Measurements from ENCODE around the gene GALNS. TPM values are rescaled to one million over a fixed set of nuclear protein-coding genes. Genes with fewer than 3 reads are reported as not detected.
A peak's percentile ranks its signal among the peaks of the same experiment; 100 is the strongest.

The GALNS gene
- total and polyA plus RNA-seq, 2 of the 13 experiments (the other 11 are each of a cell fraction or from before 2014, with no cell fraction given): 9.2 to 9.8 TPM

GRCh38 chr16:88839026-88839529 lies 17.7 kb downstream of the GALNS start (continued):
- TF ChIP-seq HNRNPH1 (optimal IDR thresholded peaks at IDR 0.05; ENCODE audit: low read depth, low read length) (no peak), FOXA3 (CRISPR knock-in tag; IDR thresholded peaks at IDR 0.05) (no peak), ZNF335 (CRISPR knock-in tag; IDR thresholded peaks at IDR 0.05) (no peak), ZC3H13 (CRISPR knock-in tag; IDR thresholded peaks at IDR 0.05) (peak; percentile 69; the same call in 1 of the 2 replicates), KLF9 (CRISPR knock-in tag; IDR thresholded peaks at IDR 0.05; ENCODE audit: low read depth) (no peak), ZEB1 (IDR thresholded peaks at IDR 0.05; ENCODE audit: insufficient replicate concordance, low read depth) (no peak), RXRA (CRISPR knock-in tag; IDR thresholded peaks at IDR 0.05) (peak; percentile 86), MLLT10 (CRISPR knock-in tag; IDR thresholded peaks at IDR 0.05) (no peak), ZHX2 (IDR thresholded peaks at IDR 0.05; ENCODE audit: low read depth) (peak; percentile 55), ZHX2 (CRISPR knock-in tag; IDR thresholded peaks at IDR 0.05; ENCODE audit: borderline replicate concordance) (no peak), ZNF143 (CRISPR knock-in tag; IDR thresholded peaks at IDR 0.05) (no peak), SMARCC2 (IDR thresholded peaks at IDR 0.05) (no peak), MIXL1 (CRISPR knock-in tag; IDR thresholded peaks at IDR 0.05) (no peak), ZNF629 (CRISPR knock-in tag; conservative IDR thresholded peaks at IDR 0.05) (no peak; the same call in 1 of the 2 replicates), ZBTB44 (CRISPR knock-in tag; IDR thresholded peaks at IDR 0.05) (no peak), HOXD1 (CRISPR knock-in tag; IDR thresholded peaks at IDR 0.05) (no peak), E2F1 (CRISPR knock-in tag; IDR thresholded peaks at IDR 0.05) (no peak), ATF4 (CRISPR knock-in tag; IDR thresholded peaks at IDR 0.05) (no peak), HOXA3 (CRISPR knock-in tag; IDR thresholded peaks at IDR 0.05) (peak; percentile 89)
